Measurements from ENCODE around the gene MAP7D2. TPM values are rescaled to one million over a fixed set of nuclear protein-coding genes. Genes with fewer than 3 reads are reported as not detected.

The MAP7D2 gene
- total RNA-seq, 1 experiment from 2014 or later, result 1.9 TPM

GRCh38 chrX:20124964-20125363 is 8.3 kb upstream of the MAP7D2 start:
- no peak overlapping the region for H2BK15ac ChIP-seq (ENCODE audit: low read depth, low read length)
- H3K36me3 Mint-ChIP-seq (ENCODE audit: insufficient read depth in 1 of 3, low read depth in 3 of 3), result peaks cover 6 to 30% (median 19%) of the 10 kb centered on the region in 3 experiments; a peak in 5 of 7 replicates
- H3K27me3 ChIP-seq (ENCODE audit: insufficient read depth, low read length), result no peaks in the 10 kb centered on the region
- no peaks in the 10 kb centered on the region for H3K4me1 ChIP-seq (ENCODE audit: insufficient read depth, low read length)
- no peak for DNase-seq
- H3K79me1 ChIP-seq (ENCODE audit: insufficient read depth, low read depth, low read length, poor library complexity, severe bottlenecking), result no peaks in the 10 kb centered on the region
- no peak overlapping the region for H2AK5ac ChIP-seq (ENCODE audit: insufficient read length, low read length)
- H3K27ac Mint-ChIP-seq, result no peak overlapping the region
- H3K4me2 ChIP-seq (ENCODE audit: insufficient read depth, insufficient read length, low read length), result no peak overlapping the region
- no peak overlapping the region for H2BK120ac ChIP-seq (ENCODE audit: low read depth, low read length, poor library complexity, severe bottlenecking)
- H3K9me3 Mint-ChIP-seq, result peaks cover 31 to 33% of the 10 kb centered on the region in 2 experiments
- H3K56ac ChIP-seq (ENCODE audit: insufficient read length, low read depth, low read length), result no peak overlapping the region
- no peak overlapping the region for H4K8ac ChIP-seq (replicated peaks; ENCODE audit: insufficient read length, low read depth, low read length)
- H2BK12ac ChIP-seq (ENCODE audit: insufficient read length, low read depth, low read length), result no peak overlapping the region
- no peak overlapping the region for H4K91ac ChIP-seq (ENCODE audit: insufficient read length, low read depth, low read length)
- TF ChIP-seq, protein P1, sequence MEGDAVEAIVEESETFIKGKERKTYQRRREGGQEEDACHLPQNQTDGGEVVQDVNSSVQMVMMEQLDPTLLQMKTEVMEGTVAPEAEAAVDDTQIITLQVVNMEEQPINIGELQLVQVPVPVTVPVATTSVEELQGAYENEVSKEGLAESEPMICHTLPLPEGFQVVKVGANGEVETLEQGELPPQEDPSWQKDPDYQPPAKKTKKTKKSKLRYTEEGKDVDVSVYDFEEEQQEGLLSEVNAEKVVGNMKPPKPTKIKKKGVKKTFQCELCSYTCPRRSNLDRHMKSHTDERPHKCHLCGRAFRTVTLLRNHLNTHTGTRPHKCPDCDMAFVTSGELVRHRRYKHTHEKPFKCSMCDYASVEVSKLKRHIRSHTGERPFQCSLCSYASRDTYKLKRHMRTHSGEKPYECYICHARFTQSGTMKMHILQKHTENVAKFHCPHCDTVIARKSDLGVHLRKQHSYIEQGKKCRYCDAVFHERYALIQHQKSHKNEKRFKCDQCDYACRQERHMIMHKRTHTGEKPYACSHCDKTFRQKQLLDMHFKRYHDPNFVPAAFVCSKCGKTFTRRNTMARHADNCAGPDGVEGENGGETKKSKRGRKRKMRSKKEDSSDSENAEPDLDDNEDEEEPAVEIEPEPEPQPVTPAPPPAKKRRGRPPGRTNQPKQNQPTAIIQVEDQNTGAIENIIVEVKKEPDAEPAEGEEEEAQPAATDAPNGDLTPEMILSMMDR (conservative IDR thresholded peaks at IDR 0.05), result no peak
- no peak overlapping the region for H2BK20ac ChIP-seq (ENCODE audit: low read depth, low read length, poor library complexity, severe bottlenecking)
- H3K9me3 ChIP-seq (ENCODE audit: control insufficient read depth, low read depth, low read length), result peaks cover 10% of the 10 kb centered on the region
- H3K23me2 ChIP-seq (ENCODE audit: insufficient read length, low read depth, low read length, poor library complexity, severe bottlenecking), result no peaks in the 10 kb centered on the region
- H3K18ac ChIP-seq (ENCODE audit: insufficient read length, low read depth, low read length), result no peak overlapping the region
- no peaks in the 10 kb centered on the region; the same call in 1 of the 2 replicates for H3K27me3 Mint-ChIP-seq (ENCODE audit: low read depth)
- no peak overlapping the region for H3T11ph ChIP-seq (ENCODE audit: low read length)
- H4K20me1 ChIP-seq (ENCODE audit: control insufficient read depth, insufficient read depth, insufficient read length), result no peaks in the 10 kb centered on the region
- no peak overlapping the region for H3K9ac ChIP-seq (ENCODE audit: extremely low read depth, insufficient read length, low read length)
- H3K14ac ChIP-seq (ENCODE audit: insufficient read depth, low read length), result no peak overlapping the region
- H3K23ac ChIP-seq (ENCODE audit: insufficient read length, low read depth, low read length), result no peak overlapping the region
- H3K4me1 Mint-ChIP-seq, result no peaks in the 10 kb centered on the region
- H2AFZ ChIP-seq (ENCODE audit: low read length), result no peak overlapping the region
- H3K27ac ChIP-seq (ENCODE audit: insufficient read length, low read depth, low read length), result no peak overlapping the region
- no peak overlapping the region for H4K5ac ChIP-seq (ENCODE audit: insufficient read length, low read depth, low read length)
- H3K4ac ChIP-seq (ENCODE audit: low read depth, low read length), result no peak overlapping the region
- H3K79me2 ChIP-seq (ENCODE audit: insufficient read depth, low read length), result no peaks in the 10 kb centered on the region
- no peak overlapping the region for H3K4me3 Mint-ChIP-seq
- no peak overlapping the region for H2BK5ac ChIP-seq (ENCODE audit: insufficient read length, low read length)
